Skeletal muscle tissue (tissue), 4 donors: ENCODE measurements around the gene CRIM1. TPM values are rescaled to one million over a fixed set of nuclear protein-coding genes. Genes with fewer than 3 reads are reported as not detected.

Source experiments
- H3K27ac ChIP-seq: one replicate; pipeline ENCODE4 v1.7.0; 2013; ENCODE audit warnings: mild to moderate bottlenecking, low read depth, low read length, inconsistent platforms
- H3K27me3 ChIP-seq, 3 donors: one replicate each; pipeline ENCODE4 v1.7.0; 2013; ENCODE audit warnings: low read length in 3 of 3; ENCODE audit not compliant: control insufficient read depth in 3 of 3, insufficient read depth in 3 of 3
- H3K36me3 ChIP-seq, 3 donors: one replicate each; pipeline ENCODE4 v1.7.0; 2013; ENCODE audit warnings: low read length in 3 of 3; ENCODE audit not compliant: control insufficient read depth in 3 of 3, insufficient read depth in 3 of 3
- H3K4me1 ChIP-seq, 3 donors: one replicate each; pipeline ENCODE4 v1.7.0; 2013; ENCODE audit warnings: low read length in 3 of 3, mild to moderate bottlenecking in 3 of 3; ENCODE audit not compliant: control insufficient read depth in 3 of 3, insufficient read depth in 3 of 3
- H3K4me3 ChIP-seq, 3 donors: one replicate each; pipeline ENCODE4 v1.7.0; 2013; ENCODE audit warnings: low read length in 3 of 3
- H3K9ac ChIP-seq, 3 donors: one replicate each; pipeline ENCODE4 v1.7.0; 2013; ENCODE audit warnings: low read length in 3 of 3, mild to moderate bottlenecking in 3 of 3, moderate library complexity in 2 of 3, low read depth in 1 of 3
- H3K9me3 ChIP-seq, 3 donors: one replicate each; pipeline ENCODE4 v1.7.0; 2013; ENCODE audit warnings: low read length in 3 of 3; ENCODE audit not compliant: control insufficient read depth in 3 of 3
- total RNA-seq: library from RNA; depleted of rRNA; stranded (reverse); fragments of >200 nt; gene quantifications from one replicate; pipeline ENCODE4 v1.2.3, GENCODE V29; 2014
- donor health status: Osteomylitis.

The CRIM1 gene
- total RNA-seq, 1 donor from 2014 or later = 44.9 TPM

DNA sequence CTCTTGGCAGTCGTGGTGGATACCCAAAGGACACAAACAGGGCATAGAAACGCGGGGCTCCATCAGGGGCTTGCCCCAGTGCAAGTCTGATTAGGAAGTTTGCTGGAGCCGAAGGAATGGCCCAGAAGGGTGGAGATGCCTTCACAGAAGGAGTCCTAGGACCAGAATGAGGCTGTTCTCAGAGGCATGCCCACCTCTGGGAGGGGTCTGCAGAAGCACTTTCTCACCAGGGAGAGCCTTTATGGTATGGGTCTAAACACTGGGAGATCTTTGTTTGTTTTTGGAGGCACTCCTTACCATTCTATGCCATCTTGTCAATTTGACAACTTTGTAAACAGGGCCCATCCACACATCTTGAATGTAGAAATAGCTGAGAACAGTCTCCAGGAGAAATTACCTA is 75.0 kb downstream of the CRIM1 start:
- H3K36me3 ChIP-seq = no peaks in the 10 kb centered on the region
- no peak overlapping the region for H3K4me3 ChIP-seq
- H3K27me3 ChIP-seq = no peaks in the 10 kb centered on the region
- H3K9ac ChIP-seq = no peak overlapping the region
- H3K9me3 ChIP-seq = no peaks in the 10 kb centered on the region
- peaks cover 32 to 66% (median 54%) of the 10 kb centered on the region in 3 donors for H3K4me1 ChIP-seq
- H3K27ac ChIP-seq = peak overlapping the region; percentile 20

DNA sequence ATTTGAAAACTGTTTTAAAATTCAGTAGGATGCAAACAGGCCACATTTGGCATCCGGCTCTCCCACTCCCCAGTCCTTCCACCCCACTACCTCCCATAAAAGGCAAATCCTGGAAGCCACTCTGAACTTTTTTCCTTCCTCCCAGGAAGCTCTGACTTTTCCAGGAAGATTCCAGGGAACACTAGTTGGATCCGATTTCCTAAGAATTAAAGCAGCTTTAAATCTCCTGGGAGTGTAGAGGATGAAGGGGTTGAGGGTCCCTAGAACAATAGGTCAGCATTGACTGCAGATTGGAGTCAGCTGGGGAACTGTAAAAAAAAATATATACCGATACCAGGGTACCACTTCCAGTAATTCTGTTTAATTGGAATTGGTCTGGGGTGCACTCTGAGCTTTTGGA is 76.9 kb downstream of the CRIM1 start:
- Histone ChIP-seq H3K36me3 (no peaks in the 10 kb centered on the region), H3K4me1 (peaks cover 30 to 52% (median 49%) of the 10 kb centered on the region in 3 donors), H3K4me3 (no peak overlapping the region), H3K27me3 (no peaks in the 10 kb centered on the region), H3K9me3 (no peaks in the 10 kb centered on the region), H3K9ac (no peak overlapping the region), H3K27ac (peak overlapping the region; percentile 52)

DNA sequence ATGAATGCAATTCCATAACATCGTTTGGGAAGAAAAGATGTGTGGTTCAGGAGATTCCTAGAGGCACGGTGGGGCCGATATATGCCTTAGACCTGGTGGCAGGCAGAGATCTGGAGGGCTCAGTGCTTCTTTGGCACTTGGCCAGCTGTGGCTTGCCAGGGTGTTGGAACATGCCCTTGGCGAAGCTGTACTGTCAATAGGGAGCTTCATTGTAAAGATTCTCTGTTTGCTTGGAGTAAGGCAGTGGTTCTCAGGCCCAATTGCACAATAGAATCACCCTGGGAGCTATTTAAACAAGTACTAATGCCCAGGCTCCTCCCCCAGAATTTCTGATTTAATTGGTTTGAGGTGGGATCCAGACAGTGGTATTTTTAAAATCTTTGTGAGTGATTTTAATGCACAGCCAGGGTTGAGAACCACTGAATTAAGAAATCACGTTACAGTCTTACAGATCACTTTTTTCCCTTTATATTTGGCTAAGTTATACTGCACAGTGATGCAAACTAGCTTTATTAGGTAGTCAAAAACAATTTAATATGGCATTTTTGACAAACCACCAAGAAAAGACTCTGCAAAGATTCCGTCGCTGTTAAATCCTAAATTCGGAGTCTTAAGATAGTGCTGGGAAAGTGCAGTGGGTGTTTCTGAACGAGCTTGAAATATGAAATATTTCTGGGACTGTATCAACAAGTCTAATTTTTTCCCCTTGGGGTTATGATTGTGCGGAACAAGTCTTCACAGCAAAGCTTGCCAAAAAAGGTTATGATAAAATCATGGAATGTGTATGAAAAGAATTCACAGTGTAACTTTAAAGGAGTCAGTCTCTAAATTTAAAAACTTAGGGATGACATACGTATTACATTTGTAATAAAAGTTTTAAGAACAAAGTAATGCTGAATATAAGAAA is 78.0 kb downstream of the CRIM1 start:
- no peaks in the 10 kb centered on the region for H3K27me3 ChIP-seq
- H3K4me3 ChIP-seq = no peak overlapping the region
- H3K9ac ChIP-seq = peak overlapping the region in 1 of 3 donors; percentile 36
- no peaks in the 10 kb centered on the region for H3K36me3 ChIP-seq
- peaks cover 28 to 50% (median 44%) of the 10 kb centered on the region in 3 donors for H3K4me1 ChIP-seq
- peak overlapping the region; percentile 52 for H3K27ac ChIP-seq
- H3K9me3 ChIP-seq = no peaks in the 10 kb centered on the region

- Histone ChIP-seq H3K4me3 (no peak overlapping the region), H3K9ac (no peak overlapping the region), H3K27me3 (no peaks in the 10 kb centered on the region), H3K9me3 (no peaks in the 10 kb centered on the region), H3K36me3 (peaks cover 13 to 27% (median 21%) of the 10 kb centered on the region in 3 donors), H3K4me1 (peaks cover 24 to 40% (median 28%) of the 10 kb centered on the region in 3 donors), H3K27ac (no peak overlapping the region)
Observed at GRCh38 chr2:36438449-36438977, 82.9 kb downstream of the CRIM1 start.

GRCh38 chr2:36439084-36439483 is 83.5 kb downstream of the CRIM1 start:
- Histone ChIP-seq H3K4me1 (peaks cover 24 to 36% (median 26%) of the 10 kb centered on the region in 3 donors), H3K4me3 (no peak overlapping the region), H3K36me3 (peaks cover 14 to 33% (median 25%) of the 10 kb centered on the region in 3 donors), H3K9me3 (no peaks in the 10 kb centered on the region), H3K9ac (no peak overlapping the region), H3K27ac (no peak overlapping the region), H3K27me3 (no peaks in the 10 kb centered on the region)

GRCh38 chr2:36441065-36441625 is 85.6 kb downstream of the CRIM1 start:
- Histone ChIP-seq H3K36me3 (peaks cover 14 to 41% (median 40%) of the 10 kb centered on the region in 3 donors), H3K9ac (no peak overlapping the region), H3K27ac (no peak overlapping the region), H3K4me3 (no peak overlapping the region), H3K9me3 (no peaks in the 10 kb centered on the region), H3K4me1 (peaks cover 21 to 34% (median 24%) of the 10 kb centered on the region in 3 donors), H3K27me3 (no peaks in the 10 kb centered on the region)

DNA sequence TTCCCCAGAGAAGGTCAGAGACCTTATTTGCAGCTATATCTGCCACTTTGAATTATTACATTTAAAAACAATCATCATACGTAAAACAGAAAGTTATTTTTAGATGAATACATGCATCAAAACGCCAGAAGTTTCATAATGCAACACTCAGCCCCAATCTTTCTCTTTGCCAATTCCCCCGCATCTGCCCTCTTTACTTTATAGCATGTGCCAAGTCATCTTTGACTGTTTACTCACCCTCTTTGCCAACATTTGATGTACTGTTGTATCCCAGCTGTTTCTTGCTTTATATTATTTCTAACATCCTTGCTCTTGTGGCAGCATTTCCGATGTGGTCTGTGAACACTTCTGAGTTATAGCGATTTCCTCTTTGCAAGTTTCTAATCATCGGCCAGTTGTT is 86.2 kb downstream of the CRIM1 start:
- Histone ChIP-seq H3K4me3 (no peak overlapping the region), H3K36me3 (peaks cover 14 to 46% (median 41%) of the 10 kb centered on the region in 3 donors), H3K9me3 (no peaks in the 10 kb centered on the region), H3K4me1 (peaks cover 21 to 37% (median 27%) of the 10 kb centered on the region in 3 donors), H3K27me3 (no peaks in the 10 kb centered on the region), H3K27ac (no peak overlapping the region), H3K9ac (no peak overlapping the region)

GRCh38 chr2:36444216-36444936 is 88.8 kb downstream of the CRIM1 start:
- H3K4me1 ChIP-seq = peaks cover 15 to 37% (median 23%) of the 10 kb centered on the region in 3 donors
- H3K36me3 ChIP-seq = peaks cover 19 to 55% (median 55%) of the 10 kb centered on the region in 3 donors

DNA sequence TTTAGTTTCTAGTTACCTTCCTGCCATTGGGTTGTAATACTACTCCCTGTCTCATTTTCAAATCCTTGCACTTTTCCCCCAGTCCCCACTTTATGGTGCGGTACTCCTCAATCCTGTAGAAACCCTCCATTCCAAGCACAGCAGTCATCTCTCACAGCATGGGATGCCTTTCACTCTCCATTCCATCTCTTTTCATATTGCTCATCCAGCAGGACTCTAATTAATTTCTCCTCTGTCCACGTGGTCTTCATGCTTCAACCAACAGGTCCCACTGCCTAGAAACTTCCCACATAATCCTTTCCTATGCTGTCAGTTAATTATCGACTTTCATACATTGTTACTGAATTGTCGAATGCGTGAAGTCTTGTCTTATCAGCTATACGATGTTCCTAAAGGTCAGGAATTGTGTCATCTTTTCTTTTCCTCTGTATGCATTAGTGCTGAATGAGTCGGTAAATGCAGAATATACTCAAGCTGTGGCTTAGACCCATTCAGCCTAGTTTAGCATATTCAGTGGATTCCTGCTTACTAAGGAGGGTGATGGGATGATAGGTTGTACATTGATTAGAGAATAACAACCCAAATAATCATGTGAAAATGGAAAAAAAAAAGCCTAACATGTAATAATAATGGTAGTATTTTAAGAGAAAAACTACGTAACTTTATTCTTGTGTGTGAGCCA is 89.7 kb downstream of the CRIM1 start:
- H3K4me3 ChIP-seq = no peak overlapping the region
- no peaks in the 10 kb centered on the region for H3K27me3 ChIP-seq
- H3K36me3 ChIP-seq = peaks cover 19 to 56% (median 55%) of the 10 kb centered on the region in 3 donors
- H3K4me1 ChIP-seq = peaks cover 20 to 36% (median 24%) of the 10 kb centered on the region in 3 donors
- no peak overlapping the region for H3K9ac ChIP-seq
- H3K9me3 ChIP-seq = no peaks in the 10 kb centered on the region
- H3K27ac ChIP-seq = no peak overlapping the region

More at GRCh38 chr2:36444216-36444936, 88.8 kb downstream of the CRIM1 start:
- no peaks in the 10 kb centered on the region for H3K9me3 ChIP-seq
- no peak overlapping the region for H3K9ac ChIP-seq
- no peak overlapping the region for H3K27ac ChIP-seq
- H3K4me3 ChIP-seq = no peak overlapping the region
- no peaks in the 10 kb centered on the region for H3K27me3 ChIP-seq
